ENCODE data around the gene LRP6.
A peak's percentile ranks its signal among the peaks of the same experiment; 100 is the strongest.

Gene LRP6

GRCh38 chr12:12091071-12091470 is 175.8 kb downstream of the LRP6 start:
- no peaks in the 10 kb centered on the region for H3K36me3 ChIP-seq (ENCODE audit: control insufficient read depth, insufficient read depth, low read length)
- no peak overlapping the region for H3K9ac ChIP-seq (ENCODE audit: low read length)
- H3K4me1 ChIP-seq (ENCODE audit: control insufficient read depth, insufficient read depth, low read length), result no peaks in the 10 kb centered on the region
- H3K27ac ChIP-seq (ENCODE audit: low read depth, low read length), result no peak overlapping the region
- no peaks in the 10 kb centered on the region for H3K27me3 ChIP-seq (ENCODE audit: control insufficient read depth, insufficient read depth, low read length)
- no peak overlapping the region for H3K4me3 ChIP-seq (ENCODE audit: low read length)

DNA sequence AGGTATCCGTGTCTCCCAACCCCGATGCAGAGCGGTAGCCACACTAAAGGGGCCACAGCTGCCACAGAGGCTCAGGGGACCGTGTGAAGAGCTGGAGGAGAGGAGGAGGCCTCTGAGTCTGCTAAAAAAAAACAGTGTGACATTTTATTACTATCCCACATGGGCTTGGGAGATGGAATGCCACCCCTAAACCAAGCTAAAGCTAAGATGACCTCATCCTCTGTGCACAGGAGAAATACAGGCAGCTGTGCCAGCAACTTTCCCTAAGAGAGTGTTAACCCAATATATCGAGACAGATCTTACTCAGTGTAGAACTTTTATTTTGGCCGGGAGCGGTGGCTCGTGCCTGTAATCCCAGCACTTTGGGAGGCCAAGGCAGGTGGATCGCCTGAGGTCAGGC is 178.1 kb downstream of the LRP6 start:
- no peaks in the 10 kb centered on the region for H3K36me3 ChIP-seq (ENCODE audit: control insufficient read depth, insufficient read depth, low read length)
- H3K4me1 ChIP-seq (ENCODE audit: control insufficient read depth, insufficient read depth, low read length), result no peaks in the 10 kb centered on the region
- H3K4me3 ChIP-seq (ENCODE audit: low read length), result no peak overlapping the region
- no peak overlapping the region for H3K9ac ChIP-seq (ENCODE audit: low read length)
- H3K27ac ChIP-seq (ENCODE audit: low read depth, low read length), result no peak overlapping the region
- H3K27me3 ChIP-seq (ENCODE audit: control insufficient read depth, insufficient read depth, low read length), result no peaks in the 10 kb centered on the region

- Histone ChIP-seq H3K4me1 (ENCODE audit: control insufficient read depth, insufficient read depth, low read length) (no peaks in the 10 kb centered on the region), H3K36me3 (ENCODE audit: control insufficient read depth, insufficient read depth, low read length) (no peaks in the 10 kb centered on the region), H3K4me3 (ENCODE audit: low read length) (no peak overlapping the region), H3K9ac (ENCODE audit: low read length) (no peak overlapping the region), H3K27me3 (ENCODE audit: control insufficient read depth, insufficient read depth, low read length) (no peaks in the 10 kb centered on the region), H3K27ac (ENCODE audit: low read depth, low read length) (no peak overlapping the region)
Measured at GRCh38 chr12:12088147-12088546, 178.7 kb downstream of the LRP6 start.

DNA sequence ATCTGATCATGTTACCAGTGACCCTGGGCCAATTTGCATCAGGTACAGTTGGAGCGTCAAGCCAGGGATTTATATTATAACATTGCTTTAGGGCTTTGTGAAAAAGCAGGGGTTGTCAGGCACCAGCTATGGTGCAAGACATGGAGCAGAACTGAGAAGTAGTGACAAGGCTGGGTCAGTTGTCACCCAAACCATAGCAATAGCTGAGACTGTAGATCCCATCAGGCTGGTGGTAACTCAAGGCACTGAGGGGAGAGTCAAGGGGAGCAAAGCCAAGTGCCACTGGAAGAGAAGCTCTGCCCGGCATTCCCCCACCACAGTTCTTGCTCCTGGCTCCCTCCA is 179.2 kb downstream of the LRP6 start:
- no peak overlapping the region for H3K4me3 ChIP-seq (ENCODE audit: low read length)
- H3K27me3 ChIP-seq (ENCODE audit: control insufficient read depth, insufficient read depth, low read length), result no peaks in the 10 kb centered on the region

GRCh38 chr12:12086973-12087692 is 179.7 kb downstream of the LRP6 start:
- no peaks in the 10 kb centered on the region for H3K27me3 ChIP-seq (ENCODE audit: control insufficient read depth, insufficient read depth, low read length)
- no peaks in the 10 kb centered on the region for H3K4me1 ChIP-seq (ENCODE audit: control insufficient read depth, insufficient read depth, low read length)
- no peak overlapping the region for H3K4me3 ChIP-seq (ENCODE audit: low read length)
- H3K9ac ChIP-seq (ENCODE audit: low read length), result no peak overlapping the region
- H3K36me3 ChIP-seq (ENCODE audit: control insufficient read depth, insufficient read depth, low read length), result no peaks in the 10 kb centered on the region
- no peak overlapping the region for H3K27ac ChIP-seq (ENCODE audit: low read depth, low read length)

More for the DNA sequence above, 179.2 kb downstream of the LRP6 start:
- H3K9ac ChIP-seq (ENCODE audit: low read length), result no peak overlapping the region
- H3K36me3 ChIP-seq (ENCODE audit: control insufficient read depth, insufficient read depth, low read length), result no peaks in the 10 kb centered on the region
- H3K4me1 ChIP-seq (ENCODE audit: control insufficient read depth, insufficient read depth, low read length), result no peaks in the 10 kb centered on the region
- no peak overlapping the region for H3K27ac ChIP-seq (ENCODE audit: low read depth, low read length)

DNA sequence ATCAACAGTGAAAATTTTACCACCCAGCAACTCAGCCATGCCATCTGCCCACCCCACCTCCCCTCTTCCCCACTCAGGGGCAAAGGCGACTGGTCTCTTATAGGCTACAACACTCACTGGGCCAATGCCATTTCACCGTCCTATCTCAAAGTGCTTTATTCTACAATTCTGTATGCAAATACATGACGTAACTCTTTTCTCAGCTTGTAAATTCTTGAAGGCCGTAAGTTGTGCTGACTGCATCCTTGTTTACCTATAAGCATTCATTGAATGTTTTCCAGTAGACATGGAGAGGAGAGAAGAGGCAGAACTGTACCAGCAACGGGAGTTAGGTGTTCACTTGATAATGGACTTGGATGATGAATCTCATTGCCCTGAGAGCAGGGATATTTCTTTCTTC is 180.5 kb downstream of the LRP6 start:
- Histone ChIP-seq H3K9ac (ENCODE audit: low read length) (no peak overlapping the region), H3K4me1 (ENCODE audit: control insufficient read depth, insufficient read depth, low read length) (no peaks in the 10 kb centered on the region), H3K4me3 (ENCODE audit: low read length) (no peak overlapping the region), H3K36me3 (ENCODE audit: control insufficient read depth, insufficient read depth, low read length) (no peaks in the 10 kb centered on the region), H3K27ac (ENCODE audit: low read depth, low read length) (no peak overlapping the region), H3K27me3 (ENCODE audit: control insufficient read depth, insufficient read depth, low read length) (no peaks in the 10 kb centered on the region)

GRCh38 chr12:12083688-12084087 is 183.2 kb downstream of the LRP6 start:
- Histone ChIP-seq H3K27me3 (ENCODE audit: control insufficient read depth, insufficient read depth, low read length) (no peaks in the 10 kb centered on the region), H3K36me3 (ENCODE audit: control insufficient read depth, insufficient read depth, low read length) (no peaks in the 10 kb centered on the region), H3K4me3 (ENCODE audit: low read length) (no peak overlapping the region), H3K9ac (ENCODE audit: low read length) (no peak overlapping the region), H3K27ac (ENCODE audit: low read depth, low read length) (no peak overlapping the region), H3K4me1 (ENCODE audit: control insufficient read depth, insufficient read depth, low read length) (no peaks in the 10 kb centered on the region)

GRCh38 chr12:12081836-12082497 is 184.9 kb downstream of the LRP6 start:
- H3K27me3 ChIP-seq (ENCODE audit: control insufficient read depth, insufficient read depth, low read length), result no peaks in the 10 kb centered on the region
- no peak overlapping the region for H3K4me3 ChIP-seq (ENCODE audit: low read length)
- H3K9ac ChIP-seq (ENCODE audit: low read length), result no peak overlapping the region
- H3K4me1 ChIP-seq (ENCODE audit: control insufficient read depth, insufficient read depth, low read length), result no peaks in the 10 kb centered on the region
- H3K27ac ChIP-seq (ENCODE audit: low read depth, low read length), result no peak overlapping the region
- H3K36me3 ChIP-seq (ENCODE audit: control insufficient read depth, insufficient read depth, low read length), result no peaks in the 10 kb centered on the region

GRCh38 chr12:12079291-12079690 is 187.6 kb downstream of the LRP6 start:
- no peak overlapping the region for H3K27ac ChIP-seq (ENCODE audit: low read depth, low read length)

GRCh38 chr12:12072064-12072760 is 194.6 kb downstream of the LRP6 start:
- Histone ChIP-seq H3K27me3 (ENCODE audit: control insufficient read depth, insufficient read depth, low read length) (no peaks in the 10 kb centered on the region), H3K36me3 (ENCODE audit: control insufficient read depth, insufficient read depth, low read length) (no peaks in the 10 kb centered on the region), H3K27ac (ENCODE audit: low read depth, low read length) (no peak overlapping the region), H3K4me3 (ENCODE audit: low read length) (peak overlapping the region; percentile 57), H3K4me1 (ENCODE audit: control insufficient read depth, insufficient read depth, low read length) (no peaks in the 10 kb centered on the region), H3K9ac (ENCODE audit: low read length) (no peak overlapping the region)

More at GRCh38 chr12:12079291-12079690, 187.6 kb downstream of the LRP6 start:
- Histone ChIP-seq H3K27me3 (ENCODE audit: control insufficient read depth, insufficient read depth, low read length) (no peaks in the 10 kb centered on the region), H3K36me3 (ENCODE audit: control insufficient read depth, insufficient read depth, low read length) (no peaks in the 10 kb centered on the region), H3K9ac (ENCODE audit: low read length) (no peak overlapping the region), H3K4me1 (ENCODE audit: control insufficient read depth, insufficient read depth, low read length) (no peaks in the 10 kb centered on the region), H3K4me3 (ENCODE audit: low read length) (no peak overlapping the region)

DNA sequence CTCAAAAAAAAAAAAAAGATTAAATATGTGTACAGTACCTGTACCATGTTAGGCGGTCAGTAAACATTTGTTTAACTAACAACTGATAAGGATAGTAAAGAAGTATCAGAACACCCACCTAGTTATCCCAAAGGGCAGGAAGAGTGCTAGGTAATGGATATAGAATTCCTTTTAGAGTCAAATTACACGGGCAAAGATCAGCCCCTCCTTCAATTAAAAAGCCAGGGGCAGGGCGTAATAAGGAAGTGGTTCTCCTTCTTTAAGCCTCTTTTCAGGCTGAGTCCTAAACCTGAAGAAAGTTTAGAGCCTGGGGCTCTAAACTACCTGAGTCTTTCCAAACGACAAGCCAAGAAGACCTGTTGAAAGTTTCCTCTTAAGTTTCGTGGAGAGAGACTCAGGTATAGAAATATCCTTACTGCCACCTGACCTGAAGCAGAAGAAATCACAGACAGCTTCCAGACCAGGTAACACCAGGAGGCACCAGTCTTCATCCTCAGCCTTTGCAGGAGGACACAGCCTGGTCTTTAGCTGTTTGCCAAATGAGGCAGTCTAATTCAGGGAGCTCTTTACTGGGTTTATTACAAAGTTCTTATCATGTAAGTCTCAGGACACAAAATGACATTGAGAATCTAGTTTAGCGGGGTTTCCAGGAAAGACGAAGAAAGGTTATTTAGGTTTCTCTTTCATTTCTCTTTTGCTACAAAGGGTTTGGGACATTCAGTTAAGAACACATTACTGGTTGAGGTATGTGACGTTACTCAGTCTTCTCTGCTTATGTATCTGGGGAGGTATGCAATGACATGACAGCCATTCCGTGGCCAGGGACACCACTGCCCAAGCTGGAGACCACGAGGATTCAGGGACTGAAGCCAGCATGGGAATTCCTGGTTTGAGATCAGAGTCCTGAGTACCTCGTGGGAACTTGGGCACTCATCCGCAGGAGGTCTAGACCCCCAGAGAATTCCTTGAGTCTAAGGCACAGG is 195.9 kb downstream of the LRP6 start, which contains the start of gene BCL2L14:
BCL2L14 (plus strand) TSS at position 266 of the 983 bp plus-strand sequence. CDS start 8,367 bp downstream, outside the sequence.
- peak within 1 kb of the TSS; percentile 56 for H3K9ac ChIP-seq (ENCODE audit: low read length)
- H3K4me3 ChIP-seq (ENCODE audit: low read length), result peak within 1 kb of the TSS; percentile 57
- no peaks in the 10 kb centered on the region for H3K4me1 ChIP-seq (ENCODE audit: control insufficient read depth, insufficient read depth, low read length)
- H3K36me3 ChIP-seq (ENCODE audit: control insufficient read depth, insufficient read depth, low read length), result no peaks in the 10 kb centered on the region
- no peak within 1 kb of the TSS for H3K27ac ChIP-seq (ENCODE audit: low read depth, low read length)
- H3K27me3 ChIP-seq (ENCODE audit: control insufficient read depth, insufficient read depth, low read length), result no peaks in the 10 kb centered on the region

Measured in rectal smooth muscle tissue (tissue), 1 donor.